HepG2 (cell line): Measurements from ENCODE around the gene CDH22. TPM values are rescaled to one million over a fixed set of nuclear protein-coding genes. Genes with fewer than 3 reads are reported as not detected.
A peak's percentile ranks its signal among the peaks of the same experiment; 100 is the strongest.

Source experiments
- CBX5 ChIP-seq: sonication (generic); formaldehyde crosslinking; IDR thresholded peaks from 2 replicates; pipeline ENCODE4 v1.4.0; 2020; ENCODE audit warnings: missing genetic modification reagents, borderline replicate concordance
- CEBPB ChIP-seq: IDR thresholded peaks from 2 replicates; pipeline ENCODE4 v1.6.1; 2011; ENCODE audit warnings: low read depth, low read length, improper control_type of control experiment, borderline replicate concordance
- HDAC1 ChIP-seq: sonication (generic); formaldehyde crosslinking; IDR thresholded peaks from 2 replicates; pipeline ENCODE4 v1.5.1; 2020; ENCODE audit warnings: mild to moderate bottlenecking, missing genetic modification reagents
- MAFF ChIP-seq: IDR thresholded peaks from 2 replicates; pipeline ENCODE4 v1.6.1; 2011; ENCODE audit warnings: low read depth, low read length, improper control_type of control experiment
- MATR3 ChIP-seq: sonication (generic); formaldehyde crosslinking; IDR thresholded peaks from 2 replicates; pipeline ENCODE4 v1.4.0; 2020; ENCODE audit warnings: missing genetic modification reagents
- MYC ChIP-seq: sonication (generic); formaldehyde crosslinking; IDR thresholded peaks from 2 replicates; pipeline ENCODE4 v1.9.0; 2021; ENCODE audit warnings: missing genetic modification reagents, borderline replicate concordance
- PHF21A ChIP-seq: sonication (generic); formaldehyde crosslinking; IDR thresholded peaks from 2 replicates; pipeline ENCODE4 v1.5.0; 2020; ENCODE audit warnings: mild to moderate bottlenecking, missing genetic modification reagents
- POLR2AphosphoS5 ChIP-seq: IDR thresholded peaks from 2 replicates; pipeline ENCODE4 v1.6.1; 2012; ENCODE audit warnings: low read depth, low read length
- SMYD3 ChIP-seq: sonication (generic); formaldehyde crosslinking; IDR thresholded peaks from 2 replicates; pipeline ENCODE4 v1.8.1; 2023; ENCODE audit warnings: mild to moderate bottlenecking, missing genetic modification reagents
- TGIF2 ChIP-seq: IDR thresholded peaks from 2 replicates; pipeline ENCODE4 v1.6.1; 2016; ENCODE audit warnings: control low read depth, missing compliant biosample characterization
- ZBTB8A ChIP-seq: sonication (generic); formaldehyde crosslinking; IDR thresholded peaks from 2 replicates; pipeline ENCODE4 v1.4.0; 2020; ENCODE audit warnings: mild to moderate bottlenecking, low read depth, missing genetic modification reagents, borderline replicate concordance
- ZFP82 ChIP-seq: sonication (generic); formaldehyde crosslinking; IDR thresholded peaks from 2 replicates; pipeline ENCODE4 v1.5.1; 2020; ENCODE audit warnings: mild to moderate bottlenecking, missing genetic modification reagents, borderline replicate concordance
- ZMYM4 ChIP-seq: sonication (generic); formaldehyde crosslinking; IDR thresholded peaks from 2 replicates; pipeline ENCODE4 v1.8.1; 2023; ENCODE audit warnings: mild to moderate bottlenecking, missing genetic modification reagents
- ZNF552 ChIP-seq: sonication (generic); formaldehyde crosslinking; IDR thresholded peaks from 2 replicates; pipeline ENCODE4 v1.9.0; 2022; ENCODE audit warnings: missing genetic modification reagents, mild to moderate bottlenecking, borderline replicate concordance
- polyA plus RNA-seq, 8 experiments: library from polyadenylated mRNA; depleted of rRNA in 3 of 8; stranded (reverse) in 7 of 8; unstranded in 1 of 8; fragments of >200 nt; fragmentation: Illumina TruSeq in 4 of 8; extraction: Trizol in 4 of 8; gene quantifications; 2 replicates each; pipeline versions ENCODE4 v1.2.1 to v1.2.3, GENCODE V29; 2011 to 2016; ENCODE audit warnings: low read depth in 4 of 8, missing spikeins in 1 of 8, mixed read lengths in 1 of 8; ENCODE audit not compliant: insufficient read depth in 1 of 8
- total RNA-seq, 5 experiments: library from RNA; depleted of rRNA; stranded (reverse); fragments of >200 nt; fragmentation: Illumina TruSeq; extraction: Trizol; gene quantifications; 2 replicates each; pipeline ENCODE4 v1.2.3, GENCODE V29; 2016; ENCODE audit warnings: low read depth in 1 of 5
- TF ChIP-seq, protein P1 (sequence below): sonication (generic); formaldehyde crosslinking; IDR thresholded peaks from 2 replicates; pipeline ENCODE4 v1.8.0; 2022; ENCODE audit warnings: mild to moderate bottlenecking, missing genetic modification reagents
- TF ChIP-seq, protein P2 (sequence below): sonication (generic); formaldehyde crosslinking; IDR thresholded peaks from 2 replicates; pipeline ENCODE4 v1.8.1; 2022; ENCODE audit warnings: low read depth, mild to moderate bottlenecking, missing genetic modification reagents
- TF ChIP-seq, protein P3 (sequence below): sonication (generic); formaldehyde crosslinking; IDR thresholded peaks from 2 replicates; pipeline ENCODE4 v1.4.0; 2020; ENCODE audit warnings: low read depth, mild to moderate bottlenecking, missing genetic modification reagents
- TF ChIP-seq, protein P4 (sequence below): sonication (generic); formaldehyde crosslinking; IDR thresholded peaks from 2 replicates; pipeline ENCODE4 v1.5.0; 2020; ENCODE audit warnings: mild to moderate bottlenecking, missing genetic modification reagents, moderate library complexity
- TF ChIP-seq, protein P5 (sequence below): sonication (generic); formaldehyde crosslinking; IDR thresholded peaks from 2 replicates; pipeline ENCODE4 v1.5.1; 2020; ENCODE audit warnings: mild to moderate bottlenecking, moderate library complexity, missing genetic modification reagents

CDH22 gene
- total and polyA plus RNA-seq, 2 of the 13 experiments (the other 11 are each of a cell fraction or from before 2014, with no cell fraction given) = not detected

DNA sequence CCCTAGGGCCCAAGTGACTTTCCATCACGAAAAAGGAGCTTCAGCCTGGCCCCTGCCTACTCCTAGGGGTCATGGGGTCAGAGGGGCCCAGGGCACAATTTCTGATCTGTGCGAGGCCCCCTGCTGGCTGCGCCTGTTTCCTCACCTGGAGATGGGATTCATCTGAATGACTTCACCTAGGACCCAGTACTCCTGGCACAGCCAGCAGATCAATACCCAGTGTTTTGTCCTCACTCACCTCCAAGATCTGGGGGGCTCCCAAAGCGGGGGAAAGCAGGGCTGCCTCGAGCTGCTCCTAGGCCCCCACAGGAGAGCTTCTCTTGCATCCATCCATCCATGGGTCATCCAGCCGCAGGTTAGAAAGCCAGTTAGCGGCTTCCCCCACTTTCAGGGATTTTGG, 156.4 kb downstream of the CDH22 start (continued):
- TF ChIP-seq MAFF (no peak), HDAC1 (no peak), MYC (CRISPR knock-in tag) (0 out of 2 replicates have a peak, but pooled peaks have one; percentile 40), CBX5 (CRISPR knock-in tag) (no peak), ZBTB8A (CRISPR knock-in tag) (no peak), PHF21A (CRISPR knock-in tag) (no peak), SMYD3 (CRISPR knock-in tag) (no peak), ZFP82 (no peak), ZNF552 (no peak), POLR2AphosphoS5 (no peak), TGIF2 (CRISPR knock-in tag) (no peak), CEBPB (no peak), ZMYM4 (no peak), MATR3 (CRISPR knock-in tag) (no peak)
- TF ChIP-seq, protein P1, sequence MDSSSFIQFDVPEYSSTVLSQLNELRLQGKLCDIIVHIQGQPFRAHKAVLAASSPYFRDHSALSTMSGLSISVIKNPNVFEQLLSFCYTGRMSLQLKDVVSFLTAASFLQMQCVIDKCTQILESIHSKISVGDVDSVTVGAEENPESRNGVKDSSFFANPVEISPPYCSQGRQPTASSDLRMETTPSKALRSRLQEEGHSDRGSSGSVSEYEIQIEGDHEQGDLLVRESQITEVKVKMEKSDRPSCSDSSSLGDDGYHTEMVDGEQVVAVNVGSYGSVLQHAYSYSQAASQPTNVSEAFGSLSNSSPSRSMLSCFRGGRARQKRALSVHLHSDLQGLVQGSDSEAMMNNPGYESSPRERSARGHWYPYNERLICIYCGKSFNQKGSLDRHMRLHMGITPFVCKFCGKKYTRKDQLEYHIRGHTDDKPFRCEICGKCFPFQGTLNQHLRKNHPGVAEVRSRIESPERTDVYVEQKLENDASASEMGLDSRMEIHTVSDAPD (CRISPR knock-in tag) = no peak
- TF ChIP-seq, protein P2, sequence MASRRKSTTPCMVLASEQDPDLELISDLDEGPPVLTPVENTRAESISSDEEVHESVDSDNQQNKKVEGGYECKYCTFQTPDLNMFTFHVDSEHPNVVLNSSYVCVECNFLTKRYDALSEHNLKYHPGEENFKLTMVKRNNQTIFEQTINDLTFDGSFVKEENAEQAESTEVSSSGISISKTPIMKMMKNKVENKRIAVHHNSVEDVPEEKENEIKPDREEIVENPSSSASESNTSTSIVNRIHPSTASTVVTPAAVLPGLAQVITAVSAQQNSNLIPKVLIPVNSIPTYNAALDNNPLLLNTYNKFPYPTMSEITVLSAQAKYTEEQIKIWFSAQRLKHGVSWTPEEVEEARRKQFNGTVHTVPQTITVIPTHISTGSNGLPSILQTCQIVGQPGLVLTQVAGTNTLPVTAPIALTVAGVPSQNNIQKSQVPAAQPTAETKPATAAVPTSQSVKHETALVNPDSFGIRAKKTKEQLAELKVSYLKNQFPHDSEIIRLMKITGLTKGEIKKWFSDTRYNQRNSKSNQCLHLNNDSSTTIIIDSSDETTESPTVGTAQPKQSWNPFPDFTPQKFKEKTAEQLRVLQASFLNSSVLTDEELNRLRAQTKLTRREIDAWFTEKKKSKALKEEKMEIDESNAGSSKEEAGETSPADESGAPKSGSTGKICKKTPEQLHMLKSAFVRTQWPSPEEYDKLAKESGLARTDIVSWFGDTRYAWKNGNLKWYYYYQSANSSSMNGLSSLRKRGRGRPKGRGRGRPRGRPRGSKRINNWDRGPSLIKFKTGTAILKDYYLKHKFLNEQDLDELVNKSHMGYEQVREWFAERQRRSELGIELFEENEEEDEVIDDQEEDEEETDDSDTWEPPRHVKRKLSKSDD (CRISPR knock-in tag) = no peak
- TF ChIP-seq, protein P3, sequence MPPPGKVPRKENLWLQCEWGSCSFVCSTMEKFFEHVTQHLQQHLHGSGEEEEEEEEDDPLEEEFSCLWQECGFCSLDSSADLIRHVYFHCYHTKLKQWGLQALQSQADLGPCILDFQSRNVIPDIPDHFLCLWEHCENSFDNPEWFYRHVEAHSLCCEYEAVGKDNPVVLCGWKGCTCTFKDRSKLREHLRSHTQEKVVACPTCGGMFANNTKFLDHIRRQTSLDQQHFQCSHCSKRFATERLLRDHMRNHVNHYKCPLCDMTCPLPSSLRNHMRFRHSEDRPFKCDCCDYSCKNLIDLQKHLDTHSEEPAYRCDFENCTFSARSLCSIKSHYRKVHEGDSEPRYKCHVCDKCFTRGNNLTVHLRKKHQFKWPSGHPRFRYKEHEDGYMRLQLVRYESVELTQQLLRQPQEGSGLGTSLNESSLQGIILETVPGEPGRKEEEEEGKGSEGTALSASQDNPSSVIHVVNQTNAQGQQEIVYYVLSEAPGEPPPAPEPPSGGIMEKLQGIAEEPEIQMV (CRISPR knock-in tag) = no peak
- TF ChIP-seq, protein P4, sequence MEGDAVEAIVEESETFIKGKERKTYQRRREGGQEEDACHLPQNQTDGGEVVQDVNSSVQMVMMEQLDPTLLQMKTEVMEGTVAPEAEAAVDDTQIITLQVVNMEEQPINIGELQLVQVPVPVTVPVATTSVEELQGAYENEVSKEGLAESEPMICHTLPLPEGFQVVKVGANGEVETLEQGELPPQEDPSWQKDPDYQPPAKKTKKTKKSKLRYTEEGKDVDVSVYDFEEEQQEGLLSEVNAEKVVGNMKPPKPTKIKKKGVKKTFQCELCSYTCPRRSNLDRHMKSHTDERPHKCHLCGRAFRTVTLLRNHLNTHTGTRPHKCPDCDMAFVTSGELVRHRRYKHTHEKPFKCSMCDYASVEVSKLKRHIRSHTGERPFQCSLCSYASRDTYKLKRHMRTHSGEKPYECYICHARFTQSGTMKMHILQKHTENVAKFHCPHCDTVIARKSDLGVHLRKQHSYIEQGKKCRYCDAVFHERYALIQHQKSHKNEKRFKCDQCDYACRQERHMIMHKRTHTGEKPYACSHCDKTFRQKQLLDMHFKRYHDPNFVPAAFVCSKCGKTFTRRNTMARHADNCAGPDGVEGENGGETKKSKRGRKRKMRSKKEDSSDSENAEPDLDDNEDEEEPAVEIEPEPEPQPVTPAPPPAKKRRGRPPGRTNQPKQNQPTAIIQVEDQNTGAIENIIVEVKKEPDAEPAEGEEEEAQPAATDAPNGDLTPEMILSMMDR = peak; percentile 79
- TF ChIP-seq, protein P5, sequence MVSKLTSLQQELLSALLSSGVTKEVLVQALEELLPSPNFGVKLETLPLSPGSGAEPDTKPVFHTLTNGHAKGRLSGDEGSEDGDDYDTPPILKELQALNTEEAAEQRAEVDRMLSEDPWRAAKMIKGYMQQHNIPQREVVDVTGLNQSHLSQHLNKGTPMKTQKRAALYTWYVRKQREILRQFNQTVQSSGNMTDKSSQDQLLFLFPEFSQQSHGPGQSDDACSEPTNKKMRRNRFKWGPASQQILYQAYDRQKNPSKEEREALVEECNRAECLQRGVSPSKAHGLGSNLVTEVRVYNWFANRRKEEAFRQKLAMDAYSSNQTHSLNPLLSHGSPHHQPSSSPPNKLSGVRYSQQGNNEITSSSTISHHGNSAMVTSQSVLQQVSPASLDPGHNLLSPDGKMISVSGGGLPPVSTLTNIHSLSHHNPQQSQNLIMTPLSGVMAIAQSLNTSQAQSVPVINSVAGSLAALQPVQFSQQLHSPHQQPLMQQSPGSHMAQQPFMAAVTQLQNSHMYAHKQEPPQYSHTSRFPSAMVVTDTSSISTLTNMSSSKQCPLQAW = no peak
